ENCODE measurements around the gene TLL1. TPM values are rescaled to one million over a fixed set of nuclear protein-coding genes. Genes with fewer than 3 reads are reported as not detected.

TLL1 gene
- total RNA-seq, 1 experiment from 2014 or later = 0.63 TPM

DNA sequence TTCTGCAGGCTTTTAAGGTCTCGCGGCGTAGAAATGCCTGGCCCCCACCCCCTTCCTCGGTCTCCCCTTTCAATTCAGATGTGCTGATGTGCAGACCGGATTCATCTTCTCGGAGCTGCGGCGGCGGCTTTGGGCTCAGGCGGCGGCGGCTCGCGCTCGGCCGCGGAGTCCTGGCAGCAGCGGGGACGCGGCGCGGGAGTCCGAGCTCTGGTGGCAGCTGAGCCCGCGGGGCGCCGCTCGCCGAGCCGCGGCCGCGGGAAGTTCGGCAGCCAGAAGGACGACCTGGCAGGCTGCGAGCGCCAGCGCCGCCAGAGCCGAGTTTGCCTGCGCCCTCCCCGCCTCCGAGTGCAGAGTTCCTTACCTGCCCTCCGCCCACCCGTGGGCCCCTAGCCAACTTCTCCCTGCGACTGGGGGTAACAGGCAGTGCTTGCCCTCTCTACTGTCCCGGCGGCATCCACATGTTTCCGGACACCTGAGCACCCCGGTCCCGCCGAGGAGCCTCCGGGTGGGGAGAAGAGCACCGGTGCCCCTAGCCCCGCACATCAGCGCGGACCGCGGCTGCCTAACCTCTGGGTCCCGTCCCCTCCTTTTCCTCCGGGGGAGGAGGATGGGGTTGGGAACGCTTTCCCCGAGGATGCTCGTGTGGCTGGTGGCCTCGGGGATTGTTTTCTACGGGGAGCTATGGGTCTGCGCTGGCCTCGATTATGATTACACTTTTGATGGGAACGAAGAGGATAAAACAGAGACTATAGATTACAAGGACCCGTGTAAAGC is 448 bp downstream of the TLL1 start (continued):
- TF ChIP-seq CREM (CRISPR knock-in tag; IDR thresholded peaks at IDR 0.05) (no peak), NR1H2 (CRISPR knock-in tag; IDR thresholded peaks at IDR 0.05) (no peak), CBFB (CRISPR knock-in tag; IDR thresholded peaks at IDR 0.05; ENCODE audit: low read depth) (0 out of 2 replicates have a peak, but pooled peaks have one; percentile 27), ZBTB21 (CRISPR knock-in tag; IDR thresholded peaks at IDR 0.05; ENCODE audit: borderline replicate concordance) (no peak), ZNF671 (CRISPR knock-in tag; IDR thresholded peaks at IDR 0.05) (no peak), NR2C2 (CRISPR knock-in tag; IDR thresholded peaks at IDR 0.05) (no peak), ZNF219 (CRISPR knock-in tag; IDR thresholded peaks at IDR 0.05; ENCODE audit: borderline replicate concordance) (peak; percentile 70; the same call in 1 of the 2 replicates), ZNF138 (CRISPR knock-in tag; conservative IDR thresholded peaks at IDR 0.05) (no peak)
- TF ChIP-seq, protein P1, sequence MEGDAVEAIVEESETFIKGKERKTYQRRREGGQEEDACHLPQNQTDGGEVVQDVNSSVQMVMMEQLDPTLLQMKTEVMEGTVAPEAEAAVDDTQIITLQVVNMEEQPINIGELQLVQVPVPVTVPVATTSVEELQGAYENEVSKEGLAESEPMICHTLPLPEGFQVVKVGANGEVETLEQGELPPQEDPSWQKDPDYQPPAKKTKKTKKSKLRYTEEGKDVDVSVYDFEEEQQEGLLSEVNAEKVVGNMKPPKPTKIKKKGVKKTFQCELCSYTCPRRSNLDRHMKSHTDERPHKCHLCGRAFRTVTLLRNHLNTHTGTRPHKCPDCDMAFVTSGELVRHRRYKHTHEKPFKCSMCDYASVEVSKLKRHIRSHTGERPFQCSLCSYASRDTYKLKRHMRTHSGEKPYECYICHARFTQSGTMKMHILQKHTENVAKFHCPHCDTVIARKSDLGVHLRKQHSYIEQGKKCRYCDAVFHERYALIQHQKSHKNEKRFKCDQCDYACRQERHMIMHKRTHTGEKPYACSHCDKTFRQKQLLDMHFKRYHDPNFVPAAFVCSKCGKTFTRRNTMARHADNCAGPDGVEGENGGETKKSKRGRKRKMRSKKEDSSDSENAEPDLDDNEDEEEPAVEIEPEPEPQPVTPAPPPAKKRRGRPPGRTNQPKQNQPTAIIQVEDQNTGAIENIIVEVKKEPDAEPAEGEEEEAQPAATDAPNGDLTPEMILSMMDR (IDR thresholded peaks at IDR 0.05) = no peak
- TF ChIP-seq, protein P2, sequence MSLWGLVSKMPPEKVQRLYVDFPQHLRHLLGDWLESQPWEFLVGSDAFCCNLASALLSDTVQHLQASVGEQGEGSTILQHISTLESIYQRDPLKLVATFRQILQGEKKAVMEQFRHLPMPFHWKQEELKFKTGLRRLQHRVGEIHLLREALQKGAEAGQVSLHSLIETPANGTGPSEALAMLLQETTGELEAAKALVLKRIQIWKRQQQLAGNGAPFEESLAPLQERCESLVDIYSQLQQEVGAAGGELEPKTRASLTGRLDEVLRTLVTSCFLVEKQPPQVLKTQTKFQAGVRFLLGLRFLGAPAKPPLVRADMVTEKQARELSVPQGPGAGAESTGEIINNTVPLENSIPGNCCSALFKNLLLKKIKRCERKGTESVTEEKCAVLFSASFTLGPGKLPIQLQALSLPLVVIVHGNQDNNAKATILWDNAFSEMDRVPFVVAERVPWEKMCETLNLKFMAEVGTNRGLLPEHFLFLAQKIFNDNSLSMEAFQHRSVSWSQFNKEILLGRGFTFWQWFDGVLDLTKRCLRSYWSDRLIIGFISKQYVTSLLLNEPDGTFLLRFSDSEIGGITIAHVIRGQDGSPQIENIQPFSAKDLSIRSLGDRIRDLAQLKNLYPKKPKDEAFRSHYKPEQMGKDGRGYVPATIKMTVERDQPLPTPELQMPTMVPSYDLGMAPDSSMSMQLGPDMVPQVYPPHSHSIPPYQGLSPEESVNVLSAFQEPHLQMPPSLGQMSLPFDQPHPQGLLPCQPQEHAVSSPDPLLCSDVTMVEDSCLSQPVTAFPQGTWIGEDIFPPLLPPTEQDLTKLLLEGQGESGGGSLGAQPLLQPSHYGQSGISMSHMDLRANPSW (CRISPR knock-in tag; conservative IDR thresholded peaks at IDR 0.05; ENCODE audit: low read depth) = no peak
- TF ChIP-seq, protein P3, sequence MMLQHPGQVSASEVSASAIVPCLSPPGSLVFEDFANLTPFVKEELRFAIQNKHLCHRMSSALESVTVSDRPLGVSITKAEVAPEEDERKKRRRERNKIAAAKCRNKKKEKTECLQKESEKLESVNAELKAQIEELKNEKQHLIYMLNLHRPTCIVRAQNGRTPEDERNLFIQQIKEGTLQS (CRISPR knock-in tag; conservative IDR thresholded peaks at IDR 0.05) = no peak
- TF ChIP-seq, protein P4, sequence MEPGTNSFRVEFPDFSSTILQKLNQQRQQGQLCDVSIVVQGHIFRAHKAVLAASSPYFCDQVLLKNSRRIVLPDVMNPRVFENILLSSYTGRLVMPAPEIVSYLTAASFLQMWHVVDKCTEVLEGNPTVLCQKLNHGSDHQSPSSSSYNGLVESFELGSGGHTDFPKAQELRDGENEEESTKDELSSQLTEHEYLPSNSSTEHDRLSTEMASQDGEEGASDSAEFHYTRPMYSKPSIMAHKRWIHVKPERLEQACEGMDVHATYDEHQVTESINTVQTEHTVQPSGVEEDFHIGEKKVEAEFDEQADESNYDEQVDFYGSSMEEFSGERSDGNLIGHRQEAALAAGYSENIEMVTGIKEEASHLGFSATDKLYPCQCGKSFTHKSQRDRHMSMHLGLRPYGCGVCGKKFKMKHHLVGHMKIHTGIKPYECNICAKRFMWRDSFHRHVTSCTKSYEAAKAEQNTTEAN (CRISPR knock-in tag; IDR thresholded peaks at IDR 0.05) = no peak; the same call in 1 of the 2 replicates
- TF ChIP-seq, protein P5, sequence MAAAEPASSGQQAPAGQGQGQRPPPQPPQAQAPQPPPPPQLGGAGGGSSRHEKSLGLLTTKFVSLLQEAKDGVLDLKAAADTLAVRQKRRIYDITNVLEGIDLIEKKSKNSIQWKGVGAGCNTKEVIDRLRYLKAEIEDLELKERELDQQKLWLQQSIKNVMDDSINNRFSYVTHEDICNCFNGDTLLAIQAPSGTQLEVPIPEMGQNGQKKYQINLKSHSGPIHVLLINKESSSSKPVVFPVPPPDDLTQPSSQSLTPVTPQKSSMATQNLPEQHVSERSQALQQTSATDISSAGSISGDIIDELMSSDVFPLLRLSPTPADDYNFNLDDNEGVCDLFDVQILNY (CRISPR knock-in tag; IDR thresholded peaks at IDR 0.05) = no peak
- TF ChIP-seq, protein P6, sequence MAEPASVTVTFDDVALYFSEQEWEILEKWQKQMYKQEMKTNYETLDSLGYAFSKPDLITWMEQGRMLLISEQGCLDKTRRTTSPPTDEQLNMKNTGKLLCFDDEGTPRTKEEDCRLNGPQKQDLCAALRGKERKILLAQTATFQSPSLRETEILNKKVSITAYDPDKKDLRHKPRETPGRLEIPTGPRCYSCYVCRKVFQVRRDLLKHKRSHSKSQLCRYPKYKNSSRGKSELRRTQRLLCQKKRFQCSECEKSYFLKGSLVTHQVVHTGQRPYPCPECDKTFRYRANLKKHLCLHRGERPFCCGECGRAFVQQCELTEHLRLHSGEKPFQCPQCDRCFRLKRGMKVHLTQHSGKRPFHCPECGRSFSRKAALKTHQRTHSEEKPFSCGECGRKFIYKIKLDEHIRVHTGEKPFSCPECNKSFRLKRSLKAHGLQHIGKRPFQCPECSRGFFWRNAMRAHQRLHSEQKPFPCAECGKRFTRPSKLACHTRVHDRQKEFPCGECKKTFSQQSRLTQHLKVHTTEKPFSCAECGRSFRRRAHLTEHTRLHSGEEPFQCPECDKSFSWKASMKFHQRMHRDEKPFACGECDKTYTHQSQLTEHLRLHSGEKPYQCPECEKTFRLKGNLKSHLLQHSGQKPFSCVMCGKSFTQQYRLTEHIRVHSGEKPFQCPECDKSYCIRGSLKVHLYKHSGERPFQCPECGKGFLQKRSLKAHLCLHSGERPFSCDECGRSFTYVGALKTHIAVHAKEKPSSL (CRISPR knock-in tag; conservative IDR thresholded peaks at IDR 0.05) = no peak
- TF ChIP-seq, protein P7, sequence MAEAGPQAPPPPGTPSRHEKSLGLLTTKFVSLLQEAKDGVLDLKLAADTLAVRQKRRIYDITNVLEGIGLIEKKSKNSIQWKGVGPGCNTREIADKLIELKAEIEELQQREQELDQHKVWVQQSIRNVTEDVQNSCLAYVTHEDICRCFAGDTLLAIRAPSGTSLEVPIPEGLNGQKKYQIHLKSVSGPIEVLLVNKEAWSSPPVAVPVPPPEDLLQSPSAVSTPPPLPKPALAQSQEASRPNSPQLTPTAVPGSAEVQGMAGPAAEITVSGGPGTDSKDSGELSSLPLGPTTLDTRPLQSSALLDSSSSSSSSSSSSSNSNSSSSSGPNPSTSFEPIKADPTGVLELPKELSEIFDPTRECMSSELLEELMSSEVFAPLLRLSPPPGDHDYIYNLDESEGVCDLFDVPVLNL (CRISPR knock-in tag; IDR thresholded peaks at IDR 0.05; ENCODE audit: borderline replicate concordance, low read depth) = 0 out of 2 replicates have a peak, but pooled peaks have one; percentile 36

All from WTC11 (cell line).